ENCODE measurements around the gene ZNF813.
"Not testable (repeated sequence)": the region's sequence is repeated elsewhere in the genome, so short reads cannot be mapped to it uniquely, and the experiment has no call there.

The ZNF813 gene

DNA sequence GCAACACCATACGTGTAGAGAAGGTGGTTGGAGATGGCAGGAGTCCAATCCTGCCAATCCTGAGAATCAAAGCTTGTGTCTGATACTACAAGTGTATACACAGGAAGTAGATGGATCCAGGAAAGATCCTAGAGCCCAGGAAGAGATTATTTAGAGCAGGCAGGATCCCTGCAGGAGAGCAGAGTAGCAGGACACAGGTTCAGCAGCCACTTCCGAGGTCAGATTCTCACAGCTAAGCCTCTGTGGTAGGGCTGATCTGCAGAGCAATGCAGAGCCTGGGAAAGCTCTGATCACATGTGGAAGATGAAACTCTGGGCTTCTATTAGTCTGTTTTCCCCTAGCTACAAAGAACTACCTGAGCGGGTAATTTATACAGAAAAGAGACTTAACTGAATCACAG, 41.9 kb downstream of the ZNF813 start:
- peaks cover 4% of the 10 kb centered on the region for H3K27me3 ChIP-seq (replicated peaks; ENCODE audit: control insufficient read depth, insufficient read depth, low read length)
- H3K9ac ChIP-seq (ENCODE audit: low read length) = no peak overlapping the region
- H3K4me1 ChIP-seq (ENCODE audit: control insufficient read depth, insufficient read depth, low read length) = peaks cover 22% of the 10 kb centered on the region
- DNase-seq (ENCODE audit: low read depth) = no peak
- H3K36me3 ChIP-seq (ENCODE audit: control insufficient read depth, insufficient read depth, low read length, severe bottlenecking) = no peaks in the 10 kb centered on the region
- no peaks in the 10 kb centered on the region for H3K9me3 ChIP-seq (ENCODE audit: control insufficient read depth, low read length)
- H3K4me3 ChIP-seq (ENCODE audit: low read length) = no peak overlapping the region

GRCh38 chr19:53509845-53510244, 42.3 kb downstream of the ZNF813 start:
- H3K9ac ChIP-seq (ENCODE audit: low read length) = no peak overlapping the region
- H3K27me3 ChIP-seq (replicated peaks; ENCODE audit: control insufficient read depth, insufficient read depth, low read length) = peaks cover 4% of the 10 kb centered on the region
- DNase-seq (ENCODE audit: low read depth) = no peak
- peaks cover 19% of the 10 kb centered on the region for H3K4me1 ChIP-seq (ENCODE audit: control insufficient read depth, insufficient read depth, low read length)
- H3K4me3 ChIP-seq (ENCODE audit: low read length) = no peak overlapping the region
- H3K9me3 ChIP-seq (ENCODE audit: control insufficient read depth, low read length) = no peaks in the 10 kb centered on the region
- no peaks in the 10 kb centered on the region for H3K36me3 ChIP-seq (ENCODE audit: control insufficient read depth, insufficient read depth, low read length, severe bottlenecking)

GRCh38 chr19:53511357-53511756, 43.8 kb downstream of the ZNF813 start:
- no peaks in the 10 kb centered on the region for H3K9me3 ChIP-seq (ENCODE audit: control insufficient read depth, low read length)
- no peaks in the 10 kb centered on the region for H3K36me3 ChIP-seq (ENCODE audit: control insufficient read depth, insufficient read depth, low read length, severe bottlenecking)
- peaks cover 4% of the 10 kb centered on the region for H3K27me3 ChIP-seq (replicated peaks; ENCODE audit: control insufficient read depth, insufficient read depth, low read length)
- H3K4me1 ChIP-seq (ENCODE audit: control insufficient read depth, insufficient read depth, low read length) = peaks cover 15% of the 10 kb centered on the region
- DNase-seq (ENCODE audit: low read depth) = no peak
- no peak overlapping the region for H3K9ac ChIP-seq (ENCODE audit: low read length)
- H3K4me3 ChIP-seq (ENCODE audit: low read length) = no peak overlapping the region

DNA sequence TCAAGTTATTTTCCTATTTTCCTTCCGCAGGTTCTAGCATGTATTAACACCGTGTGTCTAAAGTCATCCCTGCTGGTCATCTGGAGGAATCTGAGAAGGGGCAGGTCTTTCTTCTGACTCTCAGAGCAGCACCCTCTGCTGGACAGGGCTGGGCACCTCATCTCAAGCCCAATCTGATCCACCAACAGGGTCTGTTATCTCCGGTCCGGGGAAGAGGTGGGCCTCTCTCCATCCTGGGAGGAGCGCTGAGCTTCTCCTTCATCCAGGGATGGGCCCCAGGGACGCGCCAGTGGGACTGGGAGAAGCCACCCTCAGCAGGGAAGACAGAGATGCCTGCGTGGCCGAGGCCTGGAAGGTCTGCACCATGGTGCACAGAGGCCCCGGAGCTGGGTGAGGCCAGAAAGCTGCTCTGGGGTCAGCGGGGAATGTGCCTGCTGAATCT, 44.4 kb downstream of the ZNF813 start:
- Histone ChIP-seq H3K36me3 (ENCODE audit: control insufficient read depth, insufficient read depth, low read length, severe bottlenecking) (no peaks in the 10 kb centered on the region), H3K4me1 (ENCODE audit: control insufficient read depth, insufficient read depth, low read length) (peaks cover 15% of the 10 kb centered on the region), H3K9ac (ENCODE audit: low read length) (no peak overlapping the region), H3K9me3 (ENCODE audit: control insufficient read depth, low read length) (no peaks in the 10 kb centered on the region), H3K27me3 (replicated peaks; ENCODE audit: control insufficient read depth, insufficient read depth, low read length) (peaks cover 4% of the 10 kb centered on the region), H3K4me3 (ENCODE audit: low read length) (no peak overlapping the region)
- DNase-seq (ENCODE audit: low read depth) = peak; percentile 78

GRCh38 chr19:53515047-53515446, 47.5 kb downstream of the ZNF813 start:
- H3K36me3 ChIP-seq (ENCODE audit: control insufficient read depth, insufficient read depth, low read length, severe bottlenecking) = not testable (repeated sequence)

DNA sequence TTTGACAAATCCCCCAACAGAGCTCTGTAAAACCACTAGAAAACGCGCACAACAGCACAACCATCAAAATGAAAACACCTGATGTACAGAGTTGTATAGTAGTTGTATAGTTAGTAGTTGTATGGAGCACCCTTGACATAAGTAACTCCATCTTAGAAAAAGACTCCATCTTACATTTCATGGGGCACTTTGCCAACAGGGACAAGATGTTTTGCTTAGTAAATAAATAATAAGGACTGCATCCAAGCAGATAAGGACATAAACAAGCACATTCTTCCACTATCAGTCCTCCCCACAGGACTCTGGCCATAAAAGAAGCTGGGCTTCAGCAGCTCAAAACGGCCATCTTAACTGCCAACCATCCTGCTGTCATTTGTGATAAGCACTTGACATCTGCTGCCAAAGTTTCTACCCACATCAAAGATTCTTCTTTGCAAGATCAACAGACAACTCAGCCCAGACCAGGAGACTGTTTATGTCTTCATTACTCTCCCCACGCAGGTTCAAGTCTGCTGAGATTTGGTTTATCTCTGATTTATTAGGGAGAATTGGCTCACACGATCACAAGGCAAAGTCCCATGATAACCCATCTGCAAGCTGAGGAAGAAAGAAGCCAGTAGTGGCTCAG, 49.7 kb downstream of the ZNF813 start:
- Histone ChIP-seq H3K9me3 (ENCODE audit: control insufficient read depth, low read length) (no peaks in the 10 kb centered on the region), H3K4me1 (ENCODE audit: control insufficient read depth, insufficient read depth, low read length) (peaks cover 7% of the 10 kb centered on the region), H3K9ac (ENCODE audit: low read length) (no peak overlapping the region), H3K27me3 (replicated peaks; ENCODE audit: control insufficient read depth, insufficient read depth, low read length) (no peaks in the 10 kb centered on the region), H3K4me3 (ENCODE audit: low read length) (no peak overlapping the region), H3K36me3 (ENCODE audit: control insufficient read depth, insufficient read depth, low read length, severe bottlenecking) (no peaks in the 10 kb centered on the region)
- no peak for DNase-seq (ENCODE audit: low read depth)

More at GRCh38 chr19:53515047-53515446, 47.5 kb downstream of the ZNF813 start:
- DNase-seq (ENCODE audit: low read depth); H3K4me3 ChIP-seq (ENCODE audit: low read length); H3K27me3 ChIP-seq (replicated peaks; ENCODE audit: control insufficient read depth, insufficient read depth, low read length); H3K9ac ChIP-seq (ENCODE audit: low read length); H3K4me1 ChIP-seq (ENCODE audit: control insufficient read depth, insufficient read depth, low read length); H3K9me3 ChIP-seq (ENCODE audit: control insufficient read depth, low read length): not testable (repeated sequence)

- no peaks in the 10 kb centered on the region for H3K36me3 ChIP-seq (ENCODE audit: control insufficient read depth, insufficient read depth, low read length, severe bottlenecking)
- H3K4me1 ChIP-seq (ENCODE audit: control insufficient read depth, insufficient read depth, low read length) = peaks cover 7% of the 10 kb centered on the region
- no peak overlapping the region for H3K9ac ChIP-seq (ENCODE audit: low read length)
- no peaks in the 10 kb centered on the region for H3K9me3 ChIP-seq (ENCODE audit: control insufficient read depth, low read length)
- no peaks in the 10 kb centered on the region for H3K27me3 ChIP-seq (replicated peaks; ENCODE audit: control insufficient read depth, insufficient read depth, low read length)
- DNase-seq (ENCODE audit: low read depth) = no peak
- H3K4me3 ChIP-seq (ENCODE audit: low read length) = no peak overlapping the region
Observed at GRCh38 chr19:53518121-53518520, 50.6 kb downstream of the ZNF813 start.

DNA sequence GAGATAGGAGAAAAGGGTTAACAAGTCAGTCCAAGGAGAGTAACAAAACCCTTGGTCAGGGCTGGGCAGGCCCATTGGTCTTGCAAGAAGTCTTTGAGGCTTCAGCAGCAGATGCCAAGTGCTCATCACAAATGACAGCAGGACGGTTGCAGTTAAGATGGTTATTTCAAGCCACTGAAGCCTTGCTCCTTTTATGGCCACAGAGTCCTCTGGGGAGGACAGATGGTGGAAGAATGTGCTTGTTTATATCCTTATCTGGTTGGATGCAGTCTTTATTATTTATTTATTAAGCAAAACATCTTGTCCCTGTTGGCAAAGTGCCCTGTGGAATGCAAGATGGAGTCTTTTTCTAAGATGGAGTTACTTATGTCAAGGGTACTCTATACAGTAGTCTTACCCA, 51.2 kb downstream of the ZNF813 start:
- Histone ChIP-seq H3K27me3 (replicated peaks; ENCODE audit: control insufficient read depth, insufficient read depth, low read length) (no peaks in the 10 kb centered on the region), H3K4me1 (ENCODE audit: control insufficient read depth, insufficient read depth, low read length) (peaks cover 7% of the 10 kb centered on the region), H3K36me3 (ENCODE audit: control insufficient read depth, insufficient read depth, low read length, severe bottlenecking) (no peaks in the 10 kb centered on the region), H3K9ac (ENCODE audit: low read length) (no peak overlapping the region), H3K9me3 (ENCODE audit: control insufficient read depth, low read length) (no peaks in the 10 kb centered on the region), H3K4me3 (ENCODE audit: low read length) (no peak overlapping the region)
- DNase-seq (ENCODE audit: low read depth) = no peak

- Histone ChIP-seq H3K27me3 (replicated peaks; ENCODE audit: control insufficient read depth, insufficient read depth, low read length) (no peaks in the 10 kb centered on the region), H3K9ac (ENCODE audit: low read length) (no peak overlapping the region)
- no peak for DNase-seq (ENCODE audit: low read depth)
Observed at GRCh38 chr19:53519446-53519845, 51.9 kb downstream of the ZNF813 start.

DNA sequence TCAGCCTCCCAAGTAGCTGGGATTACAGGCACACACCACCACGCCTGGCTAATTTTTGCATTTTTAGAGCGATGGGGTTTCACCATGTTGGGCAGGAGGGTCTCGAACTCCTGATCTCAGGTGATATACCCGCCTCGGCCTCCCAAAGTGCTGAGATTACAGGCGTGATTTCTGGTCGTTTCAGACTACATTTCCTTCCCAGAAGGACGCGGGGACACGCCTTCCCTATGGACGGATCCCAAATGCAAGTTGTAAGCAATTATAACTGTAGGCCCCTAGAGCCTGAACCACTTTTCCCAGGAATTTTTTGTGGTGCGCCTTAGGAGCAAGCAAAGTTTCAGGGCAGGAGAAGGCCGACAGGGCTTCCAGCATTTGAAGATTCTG, 52.6 kb downstream of the ZNF813 start:
- Histone ChIP-seq H3K36me3 (ENCODE audit: control insufficient read depth, insufficient read depth, low read length, severe bottlenecking) (no peaks in the 10 kb centered on the region), H3K27me3 (replicated peaks; ENCODE audit: control insufficient read depth, insufficient read depth, low read length) (no peaks in the 10 kb centered on the region), H3K4me3 (ENCODE audit: low read length) (peak overlapping the region; percentile 88), H3K9ac (ENCODE audit: low read length) (peak overlapping the region; percentile 88), H3K9me3 (ENCODE audit: control insufficient read depth, low read length) (no peaks in the 10 kb centered on the region), H3K4me1 (ENCODE audit: control insufficient read depth, insufficient read depth, low read length) (peaks cover 7% of the 10 kb centered on the region)
- no peak for DNase-seq (ENCODE audit: low read depth)

More at GRCh38 chr19:53519446-53519845, 51.9 kb downstream of the ZNF813 start:
- H3K4me1 ChIP-seq (ENCODE audit: control insufficient read depth, insufficient read depth, low read length) = peaks cover 7% of the 10 kb centered on the region
- H3K9me3 ChIP-seq (ENCODE audit: control insufficient read depth, low read length) = no peaks in the 10 kb centered on the region
- no peaks in the 10 kb centered on the region for H3K36me3 ChIP-seq (ENCODE audit: control insufficient read depth, insufficient read depth, low read length, severe bottlenecking)
- H3K4me3 ChIP-seq (ENCODE audit: low read length) = no peak overlapping the region

DNA sequence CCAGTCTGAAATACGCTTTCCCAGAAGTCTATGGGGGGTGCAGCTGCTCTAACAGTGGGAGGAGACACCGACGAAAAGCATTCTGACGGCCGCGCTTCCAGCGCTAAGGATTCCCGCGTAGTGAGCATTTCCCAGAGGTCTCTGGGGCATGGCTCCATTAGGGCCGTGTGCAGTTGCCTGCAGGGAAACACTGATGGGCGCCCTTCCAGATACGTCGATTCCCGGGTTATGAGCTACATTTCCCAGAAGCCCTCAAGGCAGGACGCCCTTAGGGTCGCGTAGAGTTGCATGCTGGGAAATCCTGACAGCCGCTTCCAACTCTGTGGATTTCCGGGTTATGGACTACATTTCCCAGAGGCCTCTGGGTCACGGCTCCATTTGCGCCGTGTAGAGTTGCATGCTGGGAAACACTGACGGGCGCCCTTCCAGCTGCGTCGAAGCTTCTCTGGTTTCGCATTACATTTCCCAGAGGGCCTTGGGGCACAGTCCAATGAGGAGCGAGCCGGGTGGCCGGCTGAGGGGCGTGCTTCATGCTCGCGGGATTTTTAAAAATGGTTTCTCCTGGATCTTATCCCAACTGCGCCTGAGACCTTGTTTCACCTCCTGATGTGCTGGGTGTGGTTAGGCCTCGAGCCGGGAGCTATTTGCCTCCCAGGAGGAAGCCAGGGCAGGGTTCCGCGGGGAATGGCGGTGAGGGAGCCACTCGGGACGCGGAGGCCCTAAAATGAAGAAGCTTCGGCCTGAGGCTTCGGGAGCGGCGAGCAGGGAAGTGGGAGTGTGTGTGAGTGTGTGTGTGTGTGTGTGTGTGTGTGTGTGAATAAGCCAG, 53.2 kb downstream of the ZNF813 start:
- H3K9me3 ChIP-seq (ENCODE audit: control insufficient read depth, low read length) = peaks cover 5% of the 10 kb centered on the region
- DNase-seq (ENCODE audit: low read depth) = peak; percentile 98
- H3K4me1 ChIP-seq (ENCODE audit: control insufficient read depth, insufficient read depth, low read length) = peaks cover 7% of the 10 kb centered on the region
- no peaks in the 10 kb centered on the region for H3K27me3 ChIP-seq (replicated peaks; ENCODE audit: control insufficient read depth, insufficient read depth, low read length)
- H3K4me3 ChIP-seq (ENCODE audit: low read length) = peak overlapping the region; percentile 88
- H3K36me3 ChIP-seq (ENCODE audit: control insufficient read depth, insufficient read depth, low read length, severe bottlenecking) = no peaks in the 10 kb centered on the region
- peak overlapping the region; percentile 88 for H3K9ac ChIP-seq (ENCODE audit: low read length)

All from adipocyte (in vitro differentiated cells).